Tibial nerve (tissue), 4 donors: ENCODE data around the gene NOL4L.

Experiments used
- CTCF ChIP-seq, 5 experiments: fragments of 200-600 bp in 3 of 5; fragments of 450-650 bp in 2 of 5; sonication (generic) in 3 of 5; IDR thresholded peaks; one replicate each; pipeline ENCODE4 v1.5.1; 2016 to 2019; ENCODE audit warnings: antibody characterized with exemption in 5 of 5, mild to moderate bottlenecking in 3 of 5, moderate library complexity in 2 of 5
- EP300 ChIP-seq, 2 donors: sonication (generic); formaldehyde crosslinking; IDR thresholded peaks; one replicate each; pipeline ENCODE4 v1.6.1; 2017; ENCODE audit warnings: antibody characterized with exemption in 2 of 2, mild to moderate bottlenecking in 1 of 2
- POLR2A ChIP-seq, 2 donors: fragments of 450-650 bp; IDR thresholded peaks; one replicate each; pipeline ENCODE4 v1.6.1; 2017; ENCODE audit warnings: antibody characterized with exemption in 2 of 2, mild to moderate bottlenecking in 2 of 2, moderate library complexity in 2 of 2

- TF ChIP-seq CTCF (IDR thresholded peaks at IDR 0.05) (no peak), POLR2A (IDR thresholded peaks at IDR 0.05) (no peak), EP300 (IDR thresholded peaks at IDR 0.05) (no peak)
These were observed 97.8 kb downstream of the NOL4L start for GRCh38 chr20:32487381-32487780.
